NCI-H2029 treated with DMSO at 0.1 percent for 48 hours (cell line): ENCODE results near the gene RIN3.

Source experiments
- DNase-seq: peaks from one replicate; lab custom pipeline; 2025; lab: John Stamatoyannopoulos, UW

Gene RIN3

GRCh38 chr14:92513204-92513965 is at the start of gene RIN3:
TSS of gene RIN3 (plus strand) at chr14:92513781. CDS start at chr14:92513933, 152 bp downstream.
- DNase-seq = no peak

- DNase-seq = no peak
Observed at GRCh38 chr14:92464156-92464555, 49.4 kb upstream of the RIN3 start.

- no peak for DNase-seq
Observed at GRCh38 chr14:92464716-92465115, 48.9 kb upstream of the RIN3 start.

- no peak for DNase-seq
Observed at GRCh38 chr14:92465353-92466055, 48.1 kb upstream of the RIN3 start.

- DNase-seq = no peak
Observed at GRCh38 chr14:92466059-92466458, 47.5 kb upstream of the RIN3 start.

- no peak for DNase-seq
Observed at GRCh38 chr14:92469515-92469914, 44.1 kb upstream of the RIN3 start.

- no peak for DNase-seq
Observed at GRCh38 chr14:92470215-92470614, 43.4 kb upstream of the RIN3 start.

GRCh38 chr14:92470811-92471210 is 42.8 kb upstream of the RIN3 start:
- no peak for DNase-seq

GRCh38 chr14:92471919-92472318 is 41.7 kb upstream of the RIN3 start:
- DNase-seq = no peak

- no peak for DNase-seq
Observed at GRCh38 chr14:92472860-92473259, 40.7 kb upstream of the RIN3 start.

- DNase-seq = no peak
Observed at GRCh38 chr14:92473261-92473968, 40.2 kb upstream of the RIN3 start.

- DNase-seq = no peak
Observed at GRCh38 chr14:92473969-92474535, 39.5 kb upstream of the RIN3 start.

GRCh38 chr14:92475037-92475436 is 38.5 kb upstream of the RIN3 start:
- no peak for DNase-seq

- no peak for DNase-seq
Observed at GRCh38 chr14:92475451-92476187, 38.0 kb upstream of the RIN3 start.

- DNase-seq = no peak
Observed at GRCh38 chr14:92480856-92481255, 32.7 kb upstream of the RIN3 start.

GRCh38 chr14:92481386-92481785 is 32.2 kb upstream of the RIN3 start:
- DNase-seq = no peak

GRCh38 chr14:92481811-92482555 is 31.6 kb upstream of the RIN3 start:
- no peak for DNase-seq

GRCh38 chr14:92482621-92483319 is 30.8 kb upstream of the RIN3 start:
- DNase-seq = no peak

GRCh38 chr14:92484132-92484823 is 29.3 kb upstream of the RIN3 start:
- DNase-seq = no peak

GRCh38 chr14:92486881-92487280 is 26.7 kb upstream of the RIN3 start:
- DNase-seq = no peak
